ENCODE measurements around the gene P2RX7.

GRCh38 chr12:121154793-121155375 is 22.2 kb downstream of the P2RX7 start:
- TF ChIP-seq POLR2A (IDR thresholded peaks at IDR 0.05; ENCODE audit: low read length) (no peak), CTCF (IDR thresholded peaks at IDR 0.05) (no peak), HEYL (CRISPR knock-in tag; IDR thresholded peaks at IDR 0.05) (no peak)
